ENCODE data around the gene LDLRAP1. TPM values are rescaled to one million over a fixed set of nuclear protein-coding genes. Genes with fewer than 3 reads are reported as not detected.

Gene LDLRAP1
- polyA plus RNA-seq, 1 experiment: 12.4 TPM

DNA sequence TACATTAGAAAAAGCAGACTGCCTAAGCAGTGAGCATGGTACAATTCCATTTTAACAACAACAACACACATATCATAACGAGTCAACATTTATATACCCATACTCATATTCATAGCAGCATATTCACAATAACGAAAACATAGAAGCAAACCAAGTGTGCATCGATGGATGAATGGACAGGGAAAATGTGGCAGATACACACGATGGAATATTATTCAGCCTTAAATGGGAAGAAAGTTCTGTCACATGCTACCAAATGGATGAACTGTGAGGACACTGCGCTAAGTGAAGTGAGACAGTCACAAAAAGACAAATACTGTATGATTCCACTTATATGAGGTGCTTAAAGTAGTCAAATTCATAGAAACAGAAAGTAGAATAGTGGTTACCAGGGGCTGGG lies 63.7 kb downstream of the LDLRAP1 start:
- TF ChIP-seq, protein P1, sequence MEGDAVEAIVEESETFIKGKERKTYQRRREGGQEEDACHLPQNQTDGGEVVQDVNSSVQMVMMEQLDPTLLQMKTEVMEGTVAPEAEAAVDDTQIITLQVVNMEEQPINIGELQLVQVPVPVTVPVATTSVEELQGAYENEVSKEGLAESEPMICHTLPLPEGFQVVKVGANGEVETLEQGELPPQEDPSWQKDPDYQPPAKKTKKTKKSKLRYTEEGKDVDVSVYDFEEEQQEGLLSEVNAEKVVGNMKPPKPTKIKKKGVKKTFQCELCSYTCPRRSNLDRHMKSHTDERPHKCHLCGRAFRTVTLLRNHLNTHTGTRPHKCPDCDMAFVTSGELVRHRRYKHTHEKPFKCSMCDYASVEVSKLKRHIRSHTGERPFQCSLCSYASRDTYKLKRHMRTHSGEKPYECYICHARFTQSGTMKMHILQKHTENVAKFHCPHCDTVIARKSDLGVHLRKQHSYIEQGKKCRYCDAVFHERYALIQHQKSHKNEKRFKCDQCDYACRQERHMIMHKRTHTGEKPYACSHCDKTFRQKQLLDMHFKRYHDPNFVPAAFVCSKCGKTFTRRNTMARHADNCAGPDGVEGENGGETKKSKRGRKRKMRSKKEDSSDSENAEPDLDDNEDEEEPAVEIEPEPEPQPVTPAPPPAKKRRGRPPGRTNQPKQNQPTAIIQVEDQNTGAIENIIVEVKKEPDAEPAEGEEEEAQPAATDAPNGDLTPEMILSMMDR (IDR thresholded peaks at IDR 0.05; ENCODE audit: low read depth, low read length): no peak
- Histone ChIP-seq H3K27ac (ENCODE audit: low read depth, low read length) (no peak overlapping the region), H3K27me3 (ENCODE audit: control insufficient read depth, insufficient read depth, low read length) (peaks cover 13% of the 10 kb centered on the region), H3K4me3 (ENCODE audit: low read depth, low read length) (no peak overlapping the region), H3K9me3 (ENCODE audit: control insufficient read depth, insufficient read depth, low read length) (no peaks in the 10 kb centered on the region)
- POLR2A ChIA-PET: interaction anchor here (0.6 kb wide), 1 partner anchor 194 kb away, joined by 6 read pairs; no protein-coding TSS in a partner anchor
- no peak for DNase-seq (ENCODE audit: low read depth, low spot score)
- CTCF ChIA-PET: interaction anchor here (0.7 to 5.0 kb wide), 5 partner anchors 17 to 202 kb away, joined by 3 to 67 read pairs (median 8); no protein-coding TSS in a partner anchor

DNA sequence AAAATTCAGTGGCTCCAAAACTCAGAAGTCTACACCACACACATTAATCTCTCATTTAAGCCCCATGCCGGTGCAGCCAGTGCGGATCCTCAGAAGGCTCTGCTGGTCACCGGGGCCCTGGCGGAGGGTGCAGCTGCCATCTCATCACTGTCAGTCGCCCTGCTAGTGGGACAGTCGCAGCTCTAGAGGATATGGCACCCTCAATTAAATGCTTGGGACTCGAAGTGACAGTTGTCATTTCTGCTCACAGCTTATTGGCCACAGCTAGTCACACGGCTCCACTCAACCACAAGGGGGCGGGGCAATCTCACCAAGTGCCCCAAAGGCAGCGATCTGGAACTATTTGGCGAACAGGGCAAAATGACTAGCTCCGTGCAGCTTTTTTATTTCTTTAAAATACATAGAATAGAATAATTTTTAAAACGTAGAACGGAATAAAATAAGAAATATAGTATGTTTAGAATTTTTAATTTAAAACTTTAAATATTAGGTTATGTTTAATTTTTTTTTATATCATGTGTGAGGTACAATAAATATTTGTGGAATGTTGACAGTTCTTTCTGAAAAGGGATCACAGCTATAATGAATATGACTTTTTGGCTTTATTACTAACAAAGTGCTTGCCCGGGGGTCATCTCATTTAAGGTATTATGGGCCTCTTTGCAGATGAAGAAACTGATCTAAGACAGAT lies 65.2 kb downstream of the LDLRAP1 start:
- Histone ChIP-seq H3K27me3 (ENCODE audit: control insufficient read depth, insufficient read depth, low read length) (peaks cover 25% of the 10 kb centered on the region), H3K4me3 (ENCODE audit: low read depth, low read length) (no peak overlapping the region), H3K9me3 (ENCODE audit: control insufficient read depth, insufficient read depth, low read length) (no peaks in the 10 kb centered on the region), H3K27ac (ENCODE audit: low read depth, low read length) (no peak overlapping the region)
- no peak for DNase-seq (ENCODE audit: low read depth, low spot score)
- ChIA-PET CTCF (interaction anchor here (0.5 to 5.0 kb wide), 32 partner anchors 11 to 1504 kb away, joined by 3 to 74 read pairs (median 4); partner anchors contain the start of genes MTFR1L and SELENON), POLR2A (interaction anchor here (0.6 kb wide), 1 partner anchor 360 kb away, joined by 3 read pairs; no protein-coding TSS in a partner anchor)
- TF ChIP-seq, protein P1 (IDR thresholded peaks at IDR 0.05; ENCODE audit: low read depth, low read length): peak; percentile 69

DNA sequence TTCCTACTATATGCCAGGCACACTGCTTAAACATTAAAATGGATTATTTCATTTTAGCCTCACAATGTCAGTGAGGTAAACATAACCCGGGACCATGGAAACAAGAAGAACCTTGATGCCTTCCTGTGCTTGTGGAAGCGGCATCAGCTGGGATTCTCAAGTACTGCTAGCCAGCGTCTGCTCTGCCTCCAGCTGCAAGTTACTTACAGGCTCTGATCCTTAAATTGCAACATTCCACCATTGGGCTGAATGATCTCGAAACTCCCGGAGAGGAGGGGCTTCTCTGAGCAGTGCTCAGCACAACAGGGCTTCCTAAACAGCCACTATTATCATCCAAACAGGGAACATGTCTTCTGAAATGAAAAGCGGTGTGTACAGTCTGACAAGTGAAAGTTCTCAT lies 66.5 kb downstream of the LDLRAP1 start:
- H3K4me3 ChIP-seq (ENCODE audit: low read depth, low read length): no peak overlapping the region
- POLR2A ChIA-PET: no interaction called here
- no peak overlapping the region for H3K27ac ChIP-seq (ENCODE audit: low read depth, low read length)
- no peak for DNase-seq (ENCODE audit: low read depth, low spot score)
- TF ChIP-seq, protein P1 (IDR thresholded peaks at IDR 0.05; ENCODE audit: low read depth, low read length): no peak
- no peaks in the 10 kb centered on the region for H3K9me3 ChIP-seq (ENCODE audit: control insufficient read depth, insufficient read depth, low read length)
- CTCF ChIA-PET: interaction anchor here (0.8 to 5.0 kb wide), 10 partner anchors 9 to 200 kb away, joined by 3 to 74 read pairs (median 12); partner anchors contain the start of gene SELENON
- peaks cover 36% of the 10 kb centered on the region for H3K27me3 ChIP-seq (ENCODE audit: control insufficient read depth, insufficient read depth, low read length)

DNA sequence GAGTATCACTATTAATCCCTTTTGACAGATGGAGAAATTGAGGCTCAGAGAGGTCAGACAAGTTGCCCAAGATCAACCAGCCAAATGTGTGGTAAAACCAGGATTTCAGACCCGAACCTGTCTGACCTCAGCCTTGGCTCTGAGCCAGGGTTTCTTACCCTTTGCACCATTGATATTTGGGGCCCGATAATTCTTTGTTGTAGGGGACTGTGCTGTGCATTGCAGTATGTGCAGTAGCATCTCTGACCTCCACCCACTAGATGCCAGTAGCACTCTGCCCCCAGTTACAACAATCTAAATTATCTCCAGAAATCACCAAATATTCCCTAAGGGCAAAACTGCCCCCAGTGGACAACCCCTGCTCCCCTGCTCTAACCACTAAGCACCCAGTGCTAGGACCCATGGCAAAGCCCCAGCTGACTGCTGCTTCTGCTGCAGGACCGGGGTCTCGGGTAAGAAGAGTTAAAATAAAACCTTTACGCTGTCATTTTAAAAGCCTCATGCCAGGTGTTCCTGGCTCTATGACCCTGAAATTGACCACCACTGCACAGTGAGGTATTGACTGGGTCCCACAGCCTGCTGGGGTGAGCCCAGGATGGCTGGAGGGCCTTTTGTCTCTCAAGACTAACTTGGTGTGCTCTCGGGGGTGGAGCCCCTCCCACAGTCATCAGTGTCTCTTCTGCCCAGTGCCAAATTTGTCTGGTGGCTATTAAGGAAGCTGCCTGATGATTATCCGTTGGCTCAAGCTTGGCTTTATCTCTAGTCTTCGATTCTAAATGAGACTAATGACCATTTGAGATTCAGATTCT lies 67.6 kb downstream of the LDLRAP1 start:
- Histone ChIP-seq H3K4me3 (ENCODE audit: low read depth, low read length) (no peak overlapping the region), H3K9me3 (ENCODE audit: control insufficient read depth, insufficient read depth, low read length) (no peaks in the 10 kb centered on the region; the same call in 1 of the 2 replicates), H3K27ac (ENCODE audit: low read depth, low read length) (no peak overlapping the region), H3K27me3 (ENCODE audit: control insufficient read depth, insufficient read depth, low read length) (peaks cover 33% of the 10 kb centered on the region)
- no peak for DNase-seq (ENCODE audit: low read depth, low spot score)
- POLR2A ChIA-PET: no interaction called here
- TF ChIP-seq, protein P1 (IDR thresholded peaks at IDR 0.05; ENCODE audit: low read depth, low read length): peak; percentile 56
- CTCF ChIA-PET: interaction anchor here (0.5 to 5.0 kb wide), 9 partner anchors 8 to 198 kb away, joined by 3 to 74 read pairs (median 7); partner anchors contain the start of gene SELENON

Measured in AG04450 (cell line).